Lung (tissue), 12 donors: ENCODE results near the gene SLC4A2. TPM values are rescaled to one million over a fixed set of nuclear protein-coding genes. Genes with fewer than 3 reads are reported as not detected.

ENCODE experiments used
- ATAC-seq: fragments of 200-7000 bp; cut with Tn5 transposase; one replicate; pipeline ENCODE4 v1.9.1; 2020; ENCODE audit warnings: moderate number of reproducible peaks; ENCODE audit not compliant: insufficient read depth, low FRiP score
- DNase-seq, 3 donors: peaks; one replicate each; pipeline ENCODE4 v3.0.0-alpha.2; 2013 to 2017
- H3K27ac ChIP-seq, 2 donors: one replicate each; pipeline ENCODE4 v1.5.1; 2013; ENCODE audit warnings: mild to moderate bottlenecking in 2 of 2, moderate library complexity in 2 of 2, control low read depth in 1 of 2, inconsistent platforms in 1 of 2, low read depth in 1 of 2, low read length in 1 of 2
- H3K27me3 ChIP-seq, 3 donors: one replicate each; pipeline ENCODE4 v1.5.1; 2013; ENCODE audit warnings: low read length in 2 of 3; ENCODE audit not compliant: control insufficient read depth in 3 of 3, insufficient read depth in 3 of 3
- H3K36me3 ChIP-seq, 4 donors: one replicate each; pipeline ENCODE4 v1.5.1; 2013; ENCODE audit warnings: low read length in 4 of 4, mild to moderate bottlenecking in 1 of 4, moderate library complexity in 1 of 4; ENCODE audit not compliant: control insufficient read depth in 4 of 4, insufficient read depth in 4 of 4
- H3K4me1 ChIP-seq, 5 donors: one replicate each; pipeline ENCODE4 v1.5.1; 2013; ENCODE audit warnings: low read length in 5 of 5, mild to moderate bottlenecking in 2 of 5, moderate library complexity in 1 of 5; ENCODE audit not compliant: control insufficient read depth in 5 of 5, insufficient read depth in 5 of 5
- H3K4me3 ChIP-seq: one replicate; pipeline ENCODE4 v1.5.1; 2013; ENCODE audit warnings: mild to moderate bottlenecking, control low read depth, moderate library complexity
- H3K9ac ChIP-seq, 2 donors: one replicate each; pipeline ENCODE4 v1.5.1; 2013; ENCODE audit warnings: low read length in 2 of 2, control low read depth in 1 of 2; ENCODE audit not compliant: insufficient read depth in 1 of 2
- H3K9me3 ChIP-seq, 4 donors: one replicate each; pipeline ENCODE4 v1.5.1; 2013; ENCODE audit warnings: low read length in 3 of 4, mild to moderate bottlenecking in 1 of 4, moderate library complexity in 1 of 4; ENCODE audit not compliant: control insufficient read depth in 4 of 4, insufficient read depth in 3 of 4
- WGBS, 2 donors: extraction: QIAGEN DNeasy Blood & Tissue Kit; methylation state at CpG; one replicate each; pipeline ENCODE4 v1.1.7; 2013; 5-methylcytosine and 5-hydroxymethylcytosine counted together
- polyA plus RNA-seq, 2 donors: library from polyadenylated mRNA; stranded (reverse); fragments of 200-250 nt; gene quantifications; one replicate each; pipeline ENCODE4 v1.2.1, GENCODE V29; 2013
- total RNA-seq, 2 donors: library from RNA; depleted of rRNA in 1 of 2; stranded (reverse); fragments of >200 nt in 1 of 2; gene quantifications; one replicate each; pipeline ENCODE4 v1.2.1, GENCODE V29; 2014 to 2021
- TF ChIP-seq, protein P1 (sequence below): IDR thresholded peaks from 2 replicates; pipeline ENCODE4 v1.5.1; 2012; ENCODE audit warnings: mild to moderate bottlenecking; ENCODE audit errors: control extremely low read depth, extremely low read depth
- donor health status: control.
- donor health status: control.
- donor health status: Bipolar disorder and iron deficiency.
- donor health status: healthy.
- donor health status: DM: yes; HTN: yes; CAD: no.

Gene SLC4A2
- total and polyA plus RNA-seq, 4 donors: 66.3 to 173 (median 120) TPM

DNA sequence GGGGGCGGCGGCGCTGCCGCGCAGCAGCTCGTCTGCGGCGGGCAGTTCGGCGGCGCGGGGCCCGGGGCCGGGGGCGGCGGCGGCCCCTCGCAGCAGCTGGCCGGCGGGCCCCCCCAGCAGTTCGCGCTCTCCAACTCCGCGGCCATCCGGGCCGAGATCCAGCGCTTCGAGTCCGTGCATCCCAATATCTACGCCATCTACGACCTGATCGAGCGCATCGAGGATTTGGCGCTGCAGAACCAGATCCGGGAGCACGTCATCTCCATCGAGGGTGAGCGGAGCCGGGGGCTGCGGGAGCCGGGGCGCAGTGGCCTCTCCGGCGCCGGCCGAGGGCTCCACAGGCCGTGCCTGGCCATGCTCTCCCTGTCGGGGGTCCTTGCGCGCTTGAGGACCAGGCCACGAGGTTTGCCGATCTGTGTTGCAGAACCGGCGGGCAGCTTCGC lies 27.4 kb downstream of the SLC4A2 start:
- H3K4me1 ChIP-seq: peaks cover 9 to 52% (median 21%) of the 10 kb centered on the region in 5 donors
- TF ChIP-seq, protein P1, sequence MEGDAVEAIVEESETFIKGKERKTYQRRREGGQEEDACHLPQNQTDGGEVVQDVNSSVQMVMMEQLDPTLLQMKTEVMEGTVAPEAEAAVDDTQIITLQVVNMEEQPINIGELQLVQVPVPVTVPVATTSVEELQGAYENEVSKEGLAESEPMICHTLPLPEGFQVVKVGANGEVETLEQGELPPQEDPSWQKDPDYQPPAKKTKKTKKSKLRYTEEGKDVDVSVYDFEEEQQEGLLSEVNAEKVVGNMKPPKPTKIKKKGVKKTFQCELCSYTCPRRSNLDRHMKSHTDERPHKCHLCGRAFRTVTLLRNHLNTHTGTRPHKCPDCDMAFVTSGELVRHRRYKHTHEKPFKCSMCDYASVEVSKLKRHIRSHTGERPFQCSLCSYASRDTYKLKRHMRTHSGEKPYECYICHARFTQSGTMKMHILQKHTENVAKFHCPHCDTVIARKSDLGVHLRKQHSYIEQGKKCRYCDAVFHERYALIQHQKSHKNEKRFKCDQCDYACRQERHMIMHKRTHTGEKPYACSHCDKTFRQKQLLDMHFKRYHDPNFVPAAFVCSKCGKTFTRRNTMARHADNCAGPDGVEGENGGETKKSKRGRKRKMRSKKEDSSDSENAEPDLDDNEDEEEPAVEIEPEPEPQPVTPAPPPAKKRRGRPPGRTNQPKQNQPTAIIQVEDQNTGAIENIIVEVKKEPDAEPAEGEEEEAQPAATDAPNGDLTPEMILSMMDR: no peak
- H3K4me3 ChIP-seq: peak overlapping the region; percentile 60
- 0 to 1% methylated on average over 39 to 50 of the region's 56 CpGs for WGBS, 2 donors
- no peak overlapping the region for H3K9ac ChIP-seq
- DNase-seq: peak in 2 of 3 donors; percentile 48 to 54
- peak overlapping the region; percentile 62 to 96 for H3K27ac ChIP-seq
- no peaks in the 10 kb centered on the region for H3K9me3 ChIP-seq
- ATAC-seq: no peak
- H3K27me3 ChIP-seq: no peaks in the 10 kb centered on the region
- peaks cover 0 to 3% (median 0%) of the 10 kb centered on the region in 4 donors for H3K36me3 ChIP-seq

DNA sequence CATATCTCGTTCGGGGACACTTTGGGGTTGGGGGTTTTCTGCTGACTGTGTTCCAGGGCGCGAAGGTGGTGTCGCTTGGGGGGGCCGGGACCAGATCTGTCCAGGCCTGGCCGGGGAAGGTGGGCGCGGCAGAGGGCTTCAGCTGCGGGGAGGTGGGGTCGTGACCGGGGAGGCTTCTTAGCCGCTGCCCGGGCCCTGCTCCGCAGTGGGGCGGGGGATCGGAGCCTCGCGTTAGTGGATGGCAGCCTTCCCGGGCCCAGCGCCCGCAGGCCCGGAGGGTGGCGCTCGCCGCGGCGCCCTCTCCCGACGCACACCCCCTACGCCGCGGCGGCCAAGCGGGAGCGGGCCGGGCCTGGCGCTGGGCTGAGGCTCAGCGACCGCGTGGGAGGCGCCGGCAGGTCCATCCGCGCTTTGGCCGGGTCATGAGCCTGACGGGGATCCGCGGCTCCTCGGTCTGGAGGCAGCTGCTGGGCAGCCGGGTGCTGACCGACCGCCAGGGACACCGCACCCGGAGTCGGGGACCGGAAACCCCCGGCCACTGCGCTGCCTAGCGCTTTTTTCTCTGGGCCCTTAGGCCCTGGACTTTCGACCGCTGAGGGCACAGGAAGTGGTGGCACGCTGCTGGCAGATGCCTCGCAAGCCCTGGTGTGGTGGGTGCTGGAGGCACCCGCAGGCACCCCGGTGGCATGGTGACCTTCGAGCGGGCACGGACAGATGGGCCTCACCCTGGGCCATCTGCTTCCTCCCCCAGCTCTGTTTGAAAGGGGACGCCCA lies 28.0 kb downstream of the SLC4A2 start:
- H3K9ac ChIP-seq: peak overlapping the region in 1 of 2 donors; percentile 37
- peaks cover 3 to 46% (median 17%) of the 10 kb centered on the region in 5 donors for H3K4me1 ChIP-seq
- H3K27ac ChIP-seq: peak overlapping the region; percentile 62 to 96
- peak overlapping the region; percentile 60 for H3K4me3 ChIP-seq
- H3K36me3 ChIP-seq: peaks cover 0 to 3% (median 0%) of the 10 kb centered on the region in 4 donors
- no peaks in the 10 kb centered on the region for H3K9me3 ChIP-seq
- ATAC-seq (peak; percentile 5), DNase-seq (peak; percentile 63 to 78 (median 64))
- TF ChIP-seq, protein P1: no peak
- no peaks in the 10 kb centered on the region for H3K27me3 ChIP-seq
- WGBS, 2 donors: 1% methylated on average over 61 to 70 of the region's 70 CpGs

DNA sequence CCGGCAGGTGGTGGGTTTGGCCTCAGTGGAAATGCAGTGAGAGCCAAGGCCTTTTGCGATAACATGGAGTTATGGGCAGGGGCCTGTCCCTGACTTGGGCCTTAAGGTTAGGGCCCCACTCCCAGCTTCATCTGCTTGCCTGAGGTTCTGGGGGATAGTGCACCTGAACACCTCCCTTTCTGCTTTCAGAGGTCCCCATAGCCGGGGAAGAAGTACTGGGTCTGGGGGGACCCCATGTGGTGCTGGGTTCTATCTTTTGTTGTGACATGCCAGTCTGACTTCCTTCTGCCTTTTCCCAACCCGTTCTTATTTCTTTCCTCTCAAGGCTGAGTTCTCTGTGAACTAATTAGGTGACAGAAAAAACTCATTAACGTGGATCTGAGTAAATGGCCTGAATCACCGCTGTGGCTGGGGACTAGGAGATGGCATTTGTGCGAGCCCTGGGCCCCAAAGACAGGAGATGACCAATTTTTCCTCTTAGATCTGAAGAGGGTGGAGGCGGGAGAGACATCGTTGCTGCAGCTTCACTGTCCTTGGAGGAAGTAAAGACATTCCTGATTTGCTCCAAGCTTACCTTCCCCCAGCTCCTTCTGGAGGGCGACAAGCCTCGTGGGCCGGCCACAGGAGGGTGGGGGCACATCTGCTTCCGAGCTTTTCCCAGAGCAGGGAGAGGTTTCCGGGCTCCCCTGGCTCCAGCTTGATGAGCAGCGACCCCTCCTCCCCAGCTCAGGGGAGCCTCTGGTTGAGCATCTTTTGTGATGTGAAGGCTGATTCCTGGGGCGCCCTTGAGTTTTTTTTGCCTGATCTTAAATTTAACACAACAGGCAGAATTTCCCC lies 28.8 kb downstream of the SLC4A2 start:
- no peak for DNase-seq
- TF ChIP-seq, protein P1: no peak
- peaks cover 0 to 42% (median 15%) of the 10 kb centered on the region in 5 donors for H3K4me1 ChIP-seq
- H3K9ac ChIP-seq: peak overlapping the region in 1 of 2 donors; percentile 37
- peak overlapping the region; percentile 60 for H3K4me3 ChIP-seq
- H3K9me3 ChIP-seq: no peaks in the 10 kb centered on the region
- peak overlapping the region; percentile 62 to 96 for H3K27ac ChIP-seq
- 19 to 33% methylated on average over 16 of the region's 16 CpGs for WGBS, 2 donors
- no peaks in the 10 kb centered on the region for H3K27me3 ChIP-seq
- H3K36me3 ChIP-seq: peaks cover 0 to 3% (median 0%) of the 10 kb centered on the region in 4 donors
- no peak for ATAC-seq
